Testis (tissue), 3 donors: ENCODE results near the gene FLNB. TPM values are rescaled to one million over a fixed set of nuclear protein-coding genes. Genes with fewer than 3 reads are reported as not detected.
A peak's percentile ranks its signal among the peaks of the same experiment; 100 is the strongest.
"Not testable (repeated sequence)": the region's sequence is repeated elsewhere in the genome, so short reads cannot be mapped to it uniquely, and the experiment has no call there.

Experiments used
- DNase-seq: peaks from one replicate; pipeline ENCODE4 v3.0.0-alpha.2; 2019
- H3K27ac ChIP-seq, 2 donors: fragments of 200-600 bp; sonication (generic); one replicate each; pipeline ENCODE4 v1.5.1; 2019
- H3K27me3 ChIP-seq: fragments of 200-600 bp; sonication (generic); one replicate; pipeline ENCODE4 v1.5.1; 2019
- H3K36me3 ChIP-seq: fragments of 200-600 bp; sonication (generic); one replicate; pipeline ENCODE4 v1.5.1; 2017; ENCODE audit warnings: low read depth; ENCODE audit errors: missing control alignments
- H3K4me1 ChIP-seq: fragments of 200-600 bp; sonication (generic); one replicate; pipeline ENCODE4 v1.5.1; 2019
- H3K4me3 ChIP-seq, 2 donors: fragments of 200-600 bp; sonication (generic); one replicate each; pipeline ENCODE4 v1.5.1; 2017 to 2019
- H3K9me3 ChIP-seq: fragments of 200-600 bp; sonication (generic); one replicate; pipeline ENCODE4 v1.5.1; 2017
- POLR2A ChIP-seq: fragments of 450-650 bp; IDR thresholded peaks from one replicate; pipeline ENCODE4 v1.6.1; 2017; ENCODE audit warnings: antibody characterized with exemption, mild to moderate bottlenecking, moderate library complexity
- WGBS, 2 donors: methylation state at CpG; one replicate each; pipeline ENCODE4 v1.1.5; 2018; 5-methylcytosine and 5-hydroxymethylcytosine counted together
- intact Hi-C: fragments of 100-400 bp; cut with DNase I; formaldehyde crosslinking; loops from one replicate; pipeline ENCODE4 v1.15.1; 2023; ENCODE audit warnings: low total_unique reads
- polyA plus RNA-seq: library from polyadenylated mRNA; stranded (reverse); fragments of 350-450 nt; fragmentation: Illumina TruSeq; extraction: RNeasy Lipid Tissue Mini Kit (QIAGEN cat#74804); gene quantifications from one replicate; pipeline ENCODE4 v1.2.3, GENCODE V29; 2014; ENCODE audit warnings: low read depth, low replicate concordance; ENCODE audit not compliant: insufficient read depth
- total RNA-seq, 2 donors: library from RNA; depleted of rRNA; stranded (reverse); fragments of >200 nt; gene quantifications; one replicate each; pipeline ENCODE4 v1.2.3, GENCODE V29; 2016
- TF ChIP-seq, protein P1 (sequence below), 3 experiments: fragments of 450-650 bp in 2 of 3; fragments of 200-600 bp in 1 of 3; sonication (generic) in 1 of 3; IDR thresholded peaks; one replicate each; pipeline ENCODE4 v1.5.1; 2016 to 2019; ENCODE audit warnings: antibody characterized with exemption in 3 of 3, mild to moderate bottlenecking in 2 of 3, moderate library complexity in 1 of 3

Gene FLNB
- total and polyA plus RNA-seq, 3 donors from 2014 or later: 105 to 199 (median 166) TPM

DNA sequence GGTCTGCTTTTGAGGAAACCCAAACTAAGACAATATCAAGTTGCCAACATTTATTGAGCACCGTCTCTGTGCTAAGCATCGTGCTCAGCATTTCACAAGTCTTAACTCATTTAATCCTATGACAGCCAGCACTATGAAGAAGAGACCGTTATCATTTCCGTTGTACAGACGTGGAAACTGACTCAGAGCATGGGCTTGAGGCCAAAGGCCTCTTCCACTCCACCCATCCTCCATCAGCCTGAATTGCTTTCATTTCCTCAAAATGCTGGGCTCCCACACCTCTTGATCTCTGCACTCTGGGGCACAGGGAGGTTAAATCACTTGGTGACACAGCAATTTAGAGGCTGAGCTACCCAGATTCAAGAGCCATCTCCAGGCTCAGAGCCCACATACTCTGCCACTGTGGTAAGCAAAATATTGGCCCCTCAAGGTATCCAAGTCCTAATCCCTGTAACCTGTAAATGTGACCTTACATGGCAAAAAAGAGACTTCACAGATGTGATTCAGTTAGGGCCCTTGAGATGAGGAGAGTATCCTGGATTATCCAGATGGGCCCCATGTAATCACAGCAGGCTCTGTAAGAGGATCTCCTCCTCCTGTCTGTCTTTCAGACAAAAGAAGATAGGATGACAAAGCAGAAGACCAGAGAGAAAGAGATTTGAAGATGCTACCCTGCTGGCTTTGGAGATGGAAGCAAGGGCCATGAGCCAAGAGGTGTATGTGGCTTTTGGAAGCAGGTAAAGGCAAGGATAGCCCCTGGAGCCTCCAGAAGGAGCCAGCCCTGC is 24.3 kb upstream of the FLNB start:
- H3K27me3 ChIP-seq: no peaks in the 10 kb centered on the region
- H3K4me3 ChIP-seq: no peak overlapping the region
- TF ChIP-seq POLR2A: no peak
- TF ChIP-seq, protein P1, sequence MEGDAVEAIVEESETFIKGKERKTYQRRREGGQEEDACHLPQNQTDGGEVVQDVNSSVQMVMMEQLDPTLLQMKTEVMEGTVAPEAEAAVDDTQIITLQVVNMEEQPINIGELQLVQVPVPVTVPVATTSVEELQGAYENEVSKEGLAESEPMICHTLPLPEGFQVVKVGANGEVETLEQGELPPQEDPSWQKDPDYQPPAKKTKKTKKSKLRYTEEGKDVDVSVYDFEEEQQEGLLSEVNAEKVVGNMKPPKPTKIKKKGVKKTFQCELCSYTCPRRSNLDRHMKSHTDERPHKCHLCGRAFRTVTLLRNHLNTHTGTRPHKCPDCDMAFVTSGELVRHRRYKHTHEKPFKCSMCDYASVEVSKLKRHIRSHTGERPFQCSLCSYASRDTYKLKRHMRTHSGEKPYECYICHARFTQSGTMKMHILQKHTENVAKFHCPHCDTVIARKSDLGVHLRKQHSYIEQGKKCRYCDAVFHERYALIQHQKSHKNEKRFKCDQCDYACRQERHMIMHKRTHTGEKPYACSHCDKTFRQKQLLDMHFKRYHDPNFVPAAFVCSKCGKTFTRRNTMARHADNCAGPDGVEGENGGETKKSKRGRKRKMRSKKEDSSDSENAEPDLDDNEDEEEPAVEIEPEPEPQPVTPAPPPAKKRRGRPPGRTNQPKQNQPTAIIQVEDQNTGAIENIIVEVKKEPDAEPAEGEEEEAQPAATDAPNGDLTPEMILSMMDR (IDR thresholded peaks at IDR 0.05): no peak
- no peak overlapping the region for H3K27ac ChIP-seq
- no peaks in the 10 kb centered on the region for H3K9me3 ChIP-seq
- no peaks in the 10 kb centered on the region for H3K36me3 ChIP-seq
- intact Hi-C loops: no loop called here
- H3K4me1 ChIP-seq: peaks cover 6% of the 10 kb centered on the region
- 33 to 46% methylated on average over 5 of the region's 5 CpGs for WGBS, 2 donors
- DNase-seq: peak; percentile 60

DNA sequence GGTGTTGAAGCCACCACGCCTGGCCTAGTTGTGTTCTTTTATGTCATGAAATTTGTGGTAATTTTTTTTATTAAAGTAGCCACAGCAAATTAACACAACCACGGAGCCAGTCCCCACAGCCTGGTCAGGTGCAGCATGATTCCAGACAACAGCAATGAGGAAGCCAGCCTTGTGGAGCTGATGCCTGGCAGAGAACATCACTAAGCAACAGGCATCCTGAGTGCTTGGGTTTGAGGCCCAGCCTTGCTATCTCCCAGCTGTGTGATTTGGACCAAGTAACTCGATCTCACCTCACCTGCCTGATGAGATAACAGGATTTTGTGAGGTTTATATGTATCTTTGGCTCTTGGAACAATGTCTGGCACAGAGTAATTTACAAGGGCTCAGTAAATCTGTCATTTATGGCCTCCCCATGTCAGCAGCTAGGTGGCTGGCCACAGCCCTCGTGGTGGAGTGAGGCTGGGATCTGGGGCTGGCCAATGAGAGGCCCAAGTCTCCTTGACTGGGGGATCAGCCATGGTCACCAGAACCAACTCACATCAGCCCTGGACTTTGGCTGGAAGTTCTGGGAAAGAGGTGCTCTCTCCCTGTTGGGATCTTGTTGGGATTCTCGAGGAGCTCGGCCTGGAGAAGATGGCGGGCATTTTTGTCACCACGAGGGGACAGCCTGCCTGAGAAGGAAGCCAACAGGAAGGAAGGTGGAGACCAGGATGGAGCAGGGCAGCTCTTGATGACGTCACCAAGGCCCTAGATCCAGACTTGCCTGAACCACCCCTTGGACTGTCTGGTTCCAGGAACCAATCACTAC is 22.8 kb upstream of the FLNB start:
- TF ChIP-seq, protein P1 (IDR thresholded peaks at IDR 0.05): no peak
- no peak for TF ChIP-seq POLR2A
- intact Hi-C loops: no loop called here
- no peaks in the 10 kb centered on the region for H3K9me3 ChIP-seq
- no peak overlapping the region for H3K27ac ChIP-seq
- peaks cover 6% of the 10 kb centered on the region for H3K4me1 ChIP-seq
- no peaks in the 10 kb centered on the region for H3K36me3 ChIP-seq
- 82 to 94% methylated on average over 9 of the region's 9 CpGs for WGBS, 2 donors
- no peaks in the 10 kb centered on the region for H3K27me3 ChIP-seq
- H3K4me3 ChIP-seq: no peak overlapping the region
- DNase-seq: no peak

DNA sequence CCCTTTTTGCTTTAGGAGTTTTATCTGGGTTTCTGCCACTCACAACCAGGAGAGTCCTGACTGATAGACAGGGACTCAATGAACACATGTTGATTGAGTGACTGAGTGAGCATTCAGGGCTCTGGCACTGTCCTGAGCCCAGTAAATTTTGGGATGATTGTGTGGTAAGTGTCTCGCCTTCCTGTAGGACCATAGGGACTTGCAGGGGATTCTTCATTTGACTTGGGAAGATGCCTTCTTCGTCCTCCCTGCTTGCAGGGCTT is 22.3 kb upstream of the FLNB start:
- H3K27ac ChIP-seq: no peak overlapping the region
- H3K4me1 ChIP-seq: peaks cover 6% of the 10 kb centered on the region
- no peak for DNase-seq
- 94 to 95% methylated on average over 2 of the region's 2 CpGs for WGBS, 2 donors
- intact Hi-C loops: no loop called here
- H3K27me3 ChIP-seq: no peaks in the 10 kb centered on the region
- TF ChIP-seq, protein P1 (IDR thresholded peaks at IDR 0.05): no peak
- TF ChIP-seq POLR2A: no peak
- H3K36me3 ChIP-seq: no peaks in the 10 kb centered on the region
- no peak overlapping the region for H3K4me3 ChIP-seq
- H3K9me3 ChIP-seq: no peaks in the 10 kb centered on the region

DNA sequence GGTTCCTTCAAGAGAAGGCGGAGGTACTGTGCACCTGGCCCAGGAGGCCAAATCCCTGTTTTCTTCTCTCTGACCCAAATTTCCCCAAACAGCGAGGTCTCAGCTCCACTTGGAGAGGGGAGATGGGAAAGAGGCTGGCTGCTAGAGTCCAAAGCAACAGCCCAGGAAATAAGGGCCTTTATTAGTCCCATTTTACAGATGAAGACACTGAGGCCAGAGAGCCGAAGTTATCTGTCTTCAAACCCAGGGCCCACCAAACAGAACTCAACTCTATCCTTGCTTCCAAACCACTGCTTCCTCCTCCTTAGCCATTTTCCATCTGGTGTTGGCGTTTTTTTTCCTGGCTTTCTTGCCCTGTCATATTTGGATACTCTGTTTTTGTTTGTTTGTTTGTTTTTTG is 22.0 kb upstream of the FLNB start:
- TF ChIP-seq, protein P1 (IDR thresholded peaks at IDR 0.05): no peak
- no peak for TF ChIP-seq POLR2A
- no peak overlapping the region for H3K4me3 ChIP-seq
- no peaks in the 10 kb centered on the region for H3K9me3 ChIP-seq
- no peak for DNase-seq
- H3K27me3 ChIP-seq: no peaks in the 10 kb centered on the region
- no peak overlapping the region for H3K27ac ChIP-seq
- H3K4me1 ChIP-seq: peaks cover 6% of the 10 kb centered on the region
- intact Hi-C loops: no loop called here
- no peaks in the 10 kb centered on the region for H3K36me3 ChIP-seq
- WGBS, 2 donors: 95 to 100% methylated on average over 4 of the region's 4 CpGs

DNA sequence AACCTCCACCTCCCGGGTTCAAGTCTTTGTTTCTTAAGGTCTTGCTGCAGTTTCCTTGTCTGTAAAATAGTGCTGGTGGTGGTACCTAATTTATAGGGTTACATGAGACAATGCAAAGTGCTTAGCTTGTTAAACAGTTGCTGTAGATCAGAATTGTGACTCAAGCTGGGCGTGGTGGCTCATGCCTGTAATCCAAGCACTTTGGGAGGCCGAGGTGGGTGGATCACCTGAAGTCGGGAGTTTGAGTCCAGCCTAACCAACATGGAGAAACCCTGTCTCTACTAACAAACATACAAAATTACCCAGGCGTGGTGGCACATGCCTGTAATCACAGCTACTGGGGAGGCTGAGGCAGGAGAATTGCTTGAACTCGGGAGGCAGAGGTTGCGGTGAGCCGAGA is 19.0 kb upstream of the FLNB start:
- H3K4me3 ChIP-seq, H3K27me3 ChIP-seq, H3K36me3 ChIP-seq, H3K4me1 ChIP-seq, intact Hi-C loops, H3K9me3 ChIP-seq, H3K27ac ChIP-seq, DNase-seq: not testable (repeated sequence)
- WGBS, 2 donors: 87 to 94% methylated on average over 8 of the region's 8 CpGs
